Smooth muscle cell (in vitro differentiated cells): Measurements from ENCODE around the gene HAAO. TPM values are rescaled to one million over a fixed set of nuclear protein-coding genes. Genes with fewer than 3 reads are reported as not detected.

Source experiments
- DNase-seq: peaks from one replicate; lab custom pipeline; 2025; ENCODE audit not compliant: unreplicated experiment; lab: John Stamatoyannopoulos, UW
- H2AFZ ChIP-seq: fragments of 200-600 bp; sonication (generic); 2 replicates; pipeline ENCODE4 v1.6.0; 2016; ENCODE audit warnings: antibody characterized with exemption, low read depth, mild to moderate bottlenecking
- H3F3A ChIP-seq: fragments of 200-600 bp; sonication (generic); 2 replicates; pipeline ENCODE4 v1.6.0; 2017; ENCODE audit warnings: antibody characterized with exemption, low read depth
- H3K27ac ChIP-seq: fragments of 200-600 bp; sonication (generic); 2 replicates; pipeline ENCODE4 v1.5.1; 2016; ENCODE audit warnings: low read depth, mild to moderate bottlenecking
- H3K27me3 ChIP-seq: fragments of 200-600 bp; sonication (generic); 2 replicates; pipeline ENCODE4 v1.6.1; 2016; ENCODE audit warnings: low read depth, mild to moderate bottlenecking
- H3K36me3 ChIP-seq: fragments of 200-600 bp; sonication (generic); 2 replicates; pipeline ENCODE4 v1.5.1; 2016; ENCODE audit warnings: low read depth
- H3K4me1 ChIP-seq: fragments of 200-600 bp; sonication (generic); 2 replicates; pipeline ENCODE4 v1.5.1; 2016; ENCODE audit warnings: low read depth
- H3K4me2 ChIP-seq: fragments of 200-600 bp; sonication (generic); 2 replicates; pipeline ENCODE4 v1.6.0; 2016; ENCODE audit warnings: mild to moderate bottlenecking
- H3K4me3 ChIP-seq: fragments of 200-600 bp; sonication (generic); 2 replicates; pipeline ENCODE4 v1.5.1; 2016; ENCODE audit warnings: mild to moderate bottlenecking
- H3K79me2 ChIP-seq: fragments of 200-600 bp; sonication (generic); 2 replicates; pipeline ENCODE4 v1.6.0; 2016; ENCODE audit warnings: low read depth, mild to moderate bottlenecking
- H3K9ac ChIP-seq: fragments of 200-600 bp; sonication (generic); 2 replicates; pipeline ENCODE4 v1.6.0; 2016; ENCODE audit warnings: low read depth
- H3K9me3 ChIP-seq: fragments of 200-600 bp; sonication (generic); replicated peaks from 2 replicates; pipeline ENCODE4 v1.5.1; 2016; ENCODE audit warnings: low read depth
- H4K20me1 ChIP-seq: fragments of 200-600 bp; sonication (generic); 2 replicates; pipeline ENCODE4 v1.6.0; 2016; ENCODE audit warnings: low read depth
- WGBS: methylation state at CpG from one replicate; pipeline ENCODE4 v1.1.7; 2016; ENCODE audit warnings: low lambda C conversion rate; 5-methylcytosine and 5-hydroxymethylcytosine counted together
- polyA plus RNA-seq: library from polyadenylated mRNA; unstranded; fragments of >200 nt; fragmentation: Nextera tagmentation; extraction: Ambion mirVana; gene quantifications from 2 replicates; pipeline ENCODE4 v1.2.1, GENCODE V29; 2016
- total RNA-seq: library from RNA; depleted of rRNA; stranded (reverse); fragments of >200 nt; gene quantifications from 2 replicates; pipeline ENCODE4 v1.2.3, GENCODE V29; 2014
- TF ChIP-seq, protein P1 (sequence below): fragments of 200-600 bp; sonication (generic); IDR thresholded peaks from 2 replicates; pipeline ENCODE4 v1.5.1; 2017; ENCODE audit warnings: borderline replicate concordance, mild to moderate bottlenecking, antibody characterized with exemption; ENCODE audit not compliant: insufficient read depth, poor library complexity, severe bottlenecking

HAAO gene
- total and polyA plus RNA-seq, 2 experiments from 2014 or later, result 4.5 to 10.3 TPM

DNA sequence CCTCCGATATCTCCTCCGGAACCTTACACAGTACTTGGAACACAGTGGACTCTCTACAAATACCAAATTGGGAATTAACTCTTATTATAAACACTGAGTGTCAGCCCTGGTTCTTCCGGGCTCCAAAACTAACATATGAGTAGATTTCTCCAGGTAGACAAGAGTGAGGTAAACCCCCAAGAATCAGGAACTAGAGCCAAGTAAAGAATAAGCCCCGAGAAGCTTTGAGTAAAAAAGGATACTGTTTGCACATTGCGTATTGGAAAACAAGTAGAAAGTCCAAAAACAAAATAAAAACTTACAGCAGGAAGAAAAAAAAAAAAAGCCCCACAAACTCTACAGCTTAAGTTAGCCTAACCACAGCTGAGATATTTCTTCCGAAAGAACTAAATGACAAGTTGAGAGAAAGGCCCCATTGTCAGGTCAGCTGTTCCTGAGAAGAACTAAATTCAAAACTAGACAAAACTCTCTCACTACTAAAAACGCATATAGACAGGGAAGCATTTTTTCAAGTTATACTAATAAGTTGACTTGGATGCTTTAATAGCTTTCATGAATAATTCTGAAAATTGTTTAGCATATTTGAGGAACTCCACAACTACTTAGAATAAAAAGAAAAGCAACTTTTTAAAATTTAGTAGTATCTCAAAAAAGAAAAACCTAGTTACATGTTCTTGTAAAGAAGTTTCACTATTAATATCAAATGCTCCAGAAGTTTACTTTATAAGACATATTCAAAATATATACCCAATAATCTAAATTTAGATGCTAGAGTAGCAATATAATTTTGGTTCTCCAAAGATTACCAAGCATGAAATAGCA is 4.3 kb upstream of the HAAO start:
- Histone ChIP-seq H3K4me1 (peaks cover 11% of the 10 kb centered on the region), H3K4me2 (peak overlapping the region; percentile 2), H3K36me3 (no peaks in the 10 kb centered on the region), H3K27me3 (no peaks in the 10 kb centered on the region), H3K27ac (peak overlapping the region; percentile 79), H3K79me2 (no peaks in the 10 kb centered on the region), H2AFZ (peak overlapping the region; percentile 5), H4K20me1 (no peaks in the 10 kb centered on the region), H3K4me3 (no peak overlapping the region), H3K9ac (no peak overlapping the region), H3F3A (peaks cover 9% of the 10 kb centered on the region), H3K9me3 (no peaks in the 10 kb centered on the region)
- DNase-seq, result no peak
- TF ChIP-seq, protein P1, sequence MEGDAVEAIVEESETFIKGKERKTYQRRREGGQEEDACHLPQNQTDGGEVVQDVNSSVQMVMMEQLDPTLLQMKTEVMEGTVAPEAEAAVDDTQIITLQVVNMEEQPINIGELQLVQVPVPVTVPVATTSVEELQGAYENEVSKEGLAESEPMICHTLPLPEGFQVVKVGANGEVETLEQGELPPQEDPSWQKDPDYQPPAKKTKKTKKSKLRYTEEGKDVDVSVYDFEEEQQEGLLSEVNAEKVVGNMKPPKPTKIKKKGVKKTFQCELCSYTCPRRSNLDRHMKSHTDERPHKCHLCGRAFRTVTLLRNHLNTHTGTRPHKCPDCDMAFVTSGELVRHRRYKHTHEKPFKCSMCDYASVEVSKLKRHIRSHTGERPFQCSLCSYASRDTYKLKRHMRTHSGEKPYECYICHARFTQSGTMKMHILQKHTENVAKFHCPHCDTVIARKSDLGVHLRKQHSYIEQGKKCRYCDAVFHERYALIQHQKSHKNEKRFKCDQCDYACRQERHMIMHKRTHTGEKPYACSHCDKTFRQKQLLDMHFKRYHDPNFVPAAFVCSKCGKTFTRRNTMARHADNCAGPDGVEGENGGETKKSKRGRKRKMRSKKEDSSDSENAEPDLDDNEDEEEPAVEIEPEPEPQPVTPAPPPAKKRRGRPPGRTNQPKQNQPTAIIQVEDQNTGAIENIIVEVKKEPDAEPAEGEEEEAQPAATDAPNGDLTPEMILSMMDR, result no peak
- WGBS, result 85% methylated on average over 7 of the region's 7 CpGs

DNA sequence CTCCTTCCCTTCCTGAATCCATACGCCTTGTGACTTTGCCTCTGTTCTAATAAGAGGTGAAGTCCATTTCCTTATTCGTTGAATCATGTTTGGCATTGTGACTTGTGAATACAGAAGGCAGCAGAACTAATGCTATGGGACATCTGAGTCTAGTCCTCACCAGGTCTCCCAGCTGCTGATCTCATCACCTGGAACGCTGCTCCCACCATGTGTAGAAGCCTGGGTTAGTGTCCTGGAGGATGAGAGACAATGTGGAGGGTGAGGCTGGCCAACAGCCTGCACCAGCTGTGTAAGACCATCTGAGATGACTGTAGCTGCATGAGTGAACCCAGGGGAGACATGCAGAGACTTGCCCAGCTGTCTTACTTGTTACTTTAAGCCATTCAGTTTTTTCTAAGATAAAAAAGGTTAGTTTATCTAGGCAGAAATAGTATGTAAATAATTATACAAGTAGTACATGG is 3.5 kb upstream of the HAAO start:
- no peaks in the 10 kb centered on the region for H3K27me3 ChIP-seq
- no peaks in the 10 kb centered on the region for H4K20me1 ChIP-seq
- peaks cover 13% of the 10 kb centered on the region for H3F3A ChIP-seq
- H2AFZ ChIP-seq, result peak overlapping the region; percentile 5
- WGBS, result 76% methylated on average over 3 of the region's 3 CpGs
- no peaks in the 10 kb centered on the region for H3K36me3 ChIP-seq
- H3K4me3 ChIP-seq, result no peak overlapping the region
- H3K79me2 ChIP-seq, result peaks cover 3% of the 10 kb centered on the region
- H3K27ac ChIP-seq, result peak overlapping the region; percentile 79
- TF ChIP-seq, protein P1, result no peak
- H3K4me2 ChIP-seq, result peak overlapping the region; percentile 48
- no peak for DNase-seq
- H3K9me3 ChIP-seq, result no peaks in the 10 kb centered on the region
- H3K9ac ChIP-seq, result no peak overlapping the region
- H3K4me1 ChIP-seq, result peaks cover 11% of the 10 kb centered on the region

DNA sequence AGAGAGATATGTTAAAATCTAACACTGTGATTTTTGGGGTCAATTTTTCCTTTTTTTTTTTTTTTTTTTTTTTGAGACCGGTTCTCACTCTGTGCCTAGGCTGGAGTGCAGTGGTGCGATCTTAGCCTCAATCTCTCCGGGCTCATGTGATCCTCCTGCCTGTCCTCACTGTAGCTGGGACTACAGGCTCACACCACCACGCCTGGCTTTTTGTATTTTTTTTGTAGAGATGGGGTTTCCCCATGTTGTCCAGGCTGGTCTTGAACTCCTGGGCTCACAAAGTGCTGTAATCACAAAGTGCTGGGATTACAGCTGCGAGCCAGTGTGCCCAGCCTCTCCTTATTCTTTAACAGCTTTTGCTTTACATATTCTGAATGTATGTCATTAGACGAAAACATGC is 2.9 kb upstream of the HAAO start:
- Histone ChIP-seq H3K4me1 (peaks cover 11% of the 10 kb centered on the region), H3K36me3 (no peaks in the 10 kb centered on the region), H3K4me3 (no peak overlapping the region), H4K20me1 (no peaks in the 10 kb centered on the region), H3K27ac (peak overlapping the region; percentile 79), H3F3A (peaks cover 13% of the 10 kb centered on the region), H3K4me2 (no peak overlapping the region), H3K9ac (no peak overlapping the region), H3K9me3 (no peaks in the 10 kb centered on the region), H3K79me2 (peaks cover 5% of the 10 kb centered on the region), H3K27me3 (no peaks in the 10 kb centered on the region), H2AFZ (peak overlapping the region; percentile 5)
- DNase-seq, result no peak
- TF ChIP-seq, protein P1, result no peak
- 91% methylated on average over 6 of the region's 6 CpGs for WGBS
